ENCODE measurements around the gene GPR137B.

- TF ChIP-seq CTCF (conservative IDR thresholded peaks at IDR 0.05; ENCODE audit: low read depth, low read length) = no peak
- no peak for TF ChIP-seq SMC3 (IDR thresholded peaks at IDR 0.05; ENCODE audit: low read depth, low read length)
- no peak for TF ChIP-seq RFX5 (IDR thresholded peaks at IDR 0.05; ENCODE audit: low read depth, low read length)
- TF ChIP-seq POLR2A (IDR thresholded peaks at IDR 0.05; ENCODE audit: low read depth, low read length) = no peak
- no peak for TF ChIP-seq MAFK (IDR thresholded peaks at IDR 0.05; ENCODE audit: low read depth, low read length)
- TF ChIP-seq RAD21 (IDR thresholded peaks at IDR 0.05; ENCODE audit: low read length) = no peak
- no peak for TF ChIP-seq FOS (IDR thresholded peaks at IDR 0.05; ENCODE audit: low read depth, low read length)
- TF ChIP-seq MXI1 (IDR thresholded peaks at IDR 0.05; ENCODE audit: borderline replicate concordance, low read depth, low read length) = no peak
Observed at GRCh38 chr1:236147521-236148469, 5.5 kb downstream of the GPR137B start.
